Measurements from ENCODE around the gene JAZF1. TPM values are rescaled to one million over a fixed set of nuclear protein-coding genes. Genes with fewer than 3 reads are reported as not detected.

Gene JAZF1
- total RNA-seq, 1 experiment from 2014 or later = 9.1 TPM

DNA sequence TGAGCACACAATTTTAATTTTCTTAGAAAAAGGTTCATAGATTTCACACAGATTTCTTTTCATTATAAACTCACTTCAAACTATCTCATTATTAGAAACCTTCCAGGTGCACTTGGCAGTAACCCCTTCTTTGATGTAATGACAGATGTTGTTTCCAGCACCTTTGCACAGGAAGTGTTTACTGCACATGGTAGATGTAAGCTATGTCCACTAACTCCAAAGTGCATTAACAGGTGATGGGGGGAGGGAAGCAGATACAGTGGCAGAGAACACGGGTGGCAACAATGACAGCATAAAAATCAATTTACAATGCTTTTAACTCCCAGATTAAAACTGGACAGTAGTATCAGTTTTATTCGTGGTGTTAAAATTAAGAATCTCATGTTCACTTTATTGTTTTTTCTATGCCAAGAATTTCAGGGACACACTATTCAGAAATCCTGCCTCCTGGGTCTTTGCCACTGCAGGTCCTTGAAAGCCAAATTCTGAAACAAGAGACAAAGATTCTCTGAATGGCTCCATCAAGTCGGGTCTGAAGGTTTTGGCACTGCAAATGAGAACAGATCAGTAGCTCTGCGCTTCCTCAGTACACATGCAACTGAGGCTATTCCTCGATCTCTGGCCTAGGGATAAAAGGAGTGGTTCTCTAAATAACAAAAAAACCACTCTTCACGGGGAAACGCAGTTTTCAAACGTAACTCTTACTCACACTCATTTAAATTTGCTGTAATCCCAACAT lies 187.7 kb downstream of the JAZF1 start:
- no peak overlapping the region for H3K4me3 Mint-ChIP-seq
- no CpG with 5 or more reads among the region's 8 CpGs for WGBS (ENCODE audit: extremely low coverage, insufficient read length, low lambda C conversion rate)
- no peak overlapping the region for H3K27ac ChIP-seq (ENCODE audit: insufficient read length, low read depth, low read length)

More for the DNA sequence above, 187.7 kb downstream of the JAZF1 start:
- H2AK5ac ChIP-seq (ENCODE audit: insufficient read length, low read length) = no peak overlapping the region
- no peak overlapping the region for H3K56ac ChIP-seq (ENCODE audit: insufficient read length, low read depth, low read length)
- no peak overlapping the region for H2AFZ ChIP-seq (ENCODE audit: low read length)
- H2BK15ac ChIP-seq (ENCODE audit: low read depth, low read length) = no peak overlapping the region
- no peak overlapping the region for H3K4ac ChIP-seq (ENCODE audit: low read depth, low read length)
- Mint-ChIP-seq H3K9me3 (peaks cover 7 to 16% of the 10 kb centered on the region in 2 experiments), H3K36me3 (ENCODE audit: insufficient read depth in 1 of 3, low read depth in 3 of 3) (peaks cover 6 to 17% (median 16%) of the 10 kb centered on the region in 3 experiments), H3K4me1 (peaks cover 4 to 7% of the 10 kb centered on the region in 2 experiments; a peak in 3 of 4 replicates), H3K27ac (no peak overlapping the region), H3K27me3 (ENCODE audit: low read depth) (no peaks in the 10 kb centered on the region)
- no peak overlapping the region for H2BK120ac ChIP-seq (ENCODE audit: low read depth, low read length, poor library complexity, severe bottlenecking)
- no peak overlapping the region for H4K5ac ChIP-seq (ENCODE audit: insufficient read length, low read depth, low read length)
- no peak overlapping the region for H2BK12ac ChIP-seq (ENCODE audit: insufficient read length, low read depth, low read length)
- no peak for DNase-seq
- H3K23ac ChIP-seq (ENCODE audit: insufficient read length, low read depth, low read length) = no peak overlapping the region
- H2BK20ac ChIP-seq (ENCODE audit: low read depth, low read length, poor library complexity, severe bottlenecking) = no peak overlapping the region
- no peak overlapping the region for H3K4me2 ChIP-seq (ENCODE audit: insufficient read depth, insufficient read length, low read length)
- H3K79me2 ChIP-seq (ENCODE audit: insufficient read depth, low read length) = no peaks in the 10 kb centered on the region
- peaks cover 2% of the 10 kb centered on the region; the same call in 1 of the 2 replicates for H3K4me1 ChIP-seq (ENCODE audit: insufficient read depth, low read length)
- TF ChIP-seq, protein P1, sequence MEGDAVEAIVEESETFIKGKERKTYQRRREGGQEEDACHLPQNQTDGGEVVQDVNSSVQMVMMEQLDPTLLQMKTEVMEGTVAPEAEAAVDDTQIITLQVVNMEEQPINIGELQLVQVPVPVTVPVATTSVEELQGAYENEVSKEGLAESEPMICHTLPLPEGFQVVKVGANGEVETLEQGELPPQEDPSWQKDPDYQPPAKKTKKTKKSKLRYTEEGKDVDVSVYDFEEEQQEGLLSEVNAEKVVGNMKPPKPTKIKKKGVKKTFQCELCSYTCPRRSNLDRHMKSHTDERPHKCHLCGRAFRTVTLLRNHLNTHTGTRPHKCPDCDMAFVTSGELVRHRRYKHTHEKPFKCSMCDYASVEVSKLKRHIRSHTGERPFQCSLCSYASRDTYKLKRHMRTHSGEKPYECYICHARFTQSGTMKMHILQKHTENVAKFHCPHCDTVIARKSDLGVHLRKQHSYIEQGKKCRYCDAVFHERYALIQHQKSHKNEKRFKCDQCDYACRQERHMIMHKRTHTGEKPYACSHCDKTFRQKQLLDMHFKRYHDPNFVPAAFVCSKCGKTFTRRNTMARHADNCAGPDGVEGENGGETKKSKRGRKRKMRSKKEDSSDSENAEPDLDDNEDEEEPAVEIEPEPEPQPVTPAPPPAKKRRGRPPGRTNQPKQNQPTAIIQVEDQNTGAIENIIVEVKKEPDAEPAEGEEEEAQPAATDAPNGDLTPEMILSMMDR (conservative IDR thresholded peaks at IDR 0.05) = no peak
- no peak overlapping the region for H3T11ph ChIP-seq (ENCODE audit: low read length)
- no peak overlapping the region for H3K18ac ChIP-seq (ENCODE audit: insufficient read length, low read depth, low read length)
- no peaks in the 10 kb centered on the region for H3K9me3 ChIP-seq (ENCODE audit: control insufficient read depth, low read depth, low read length)
- H3K14ac ChIP-seq (ENCODE audit: insufficient read depth, low read length) = no peak overlapping the region
- H3K9ac ChIP-seq (ENCODE audit: extremely low read depth, insufficient read length, low read length) = no peak overlapping the region
- H4K20me1 ChIP-seq (ENCODE audit: control insufficient read depth, insufficient read depth, insufficient read length) = no peaks in the 10 kb centered on the region
- no peaks in the 10 kb centered on the region for H3K23me2 ChIP-seq (ENCODE audit: insufficient read length, low read depth, low read length, poor library complexity, severe bottlenecking)
- H4K8ac ChIP-seq (replicated peaks; ENCODE audit: insufficient read length, low read depth, low read length) = no peak overlapping the region
- no peaks in the 10 kb centered on the region for H3K79me1 ChIP-seq (ENCODE audit: insufficient read depth, low read depth, low read length, poor library complexity, severe bottlenecking)
- H4K91ac ChIP-seq (ENCODE audit: insufficient read length, low read depth, low read length) = no peak overlapping the region
- no peak overlapping the region for H2BK5ac ChIP-seq (ENCODE audit: insufficient read length, low read length)
- H3K27me3 ChIP-seq (ENCODE audit: insufficient read depth, low read length) = no peaks in the 10 kb centered on the region
